Measurements from ENCODE around the gene TMEM116. TPM values are rescaled to one million over a fixed set of nuclear protein-coding genes. Genes with fewer than 3 reads are reported as not detected.

Gene TMEM116
- total and polyA plus RNA-seq, 9 donors, result 9.8 to 14.4 (median 12.5) TPM

Other genes with a start within 250 kb of the TMEM116 start
- 14.6 TPM for gene ALDH2, start 246.2 kb downstream of the TMEM116 start, total RNA-seq
- 10 to 100 TPM; 28.4 to 52.6 (median 38.8) TPM for gene ALDH2, start 246.2 kb downstream of the TMEM116 start, polyA plus RNA-seq (ENCODE audit: insufficient read depth in 1 of 8, insufficient read length in 8 of 8, low replicate concordance in 1 of 8)
- 34.2 TPM for gene MAPKAPK5, start 170.9 kb downstream of the TMEM116 start, total RNA-seq
- 10 to 100 TPM; 28.1 to 35.3 (median 30.0) TPM for gene MAPKAPK5, start 170.9 kb downstream of the TMEM116 start, polyA plus RNA-seq (ENCODE audit: insufficient read depth in 1 of 8, insufficient read length in 8 of 8, low replicate concordance in 1 of 8)
- gene ERP29, start 261 bp upstream of the TMEM116 start, total RNA-seq, result 55.3 TPM
- 10 to 100 TPM; 70.3 to 89.5 (median 74.2) TPM for gene ERP29, start 261 bp upstream of the TMEM116 start, polyA plus RNA-seq (ENCODE audit: insufficient read depth in 1 of 8, insufficient read length in 8 of 8, low replicate concordance in 1 of 8)
- gene NAA25, start 95.6 kb upstream of the TMEM116 start, total RNA-seq, result 19.3 TPM
- 10 to 100 TPM; 16.2 to 27.9 (median 18.7) TPM for gene NAA25, start 95.6 kb upstream of the TMEM116 start, polyA plus RNA-seq (ENCODE audit: insufficient read depth in 1 of 8, insufficient read length in 8 of 8, low replicate concordance in 1 of 8)
- 25.8 TPM for gene TRAFD1, start 112.4 kb upstream of the TMEM116 start, total RNA-seq
- gene TRAFD1, start 112.4 kb upstream of the TMEM116 start, polyA plus RNA-seq (ENCODE audit: insufficient read depth in 1 of 8, insufficient read length in 8 of 8, low replicate concordance in 1 of 8), result 10 to 100 TPM; 21.4 to 28.8 (median 23.6) TPM